CD4-positive, alpha-beta memory T cell (primary cell): ENCODE results near the gene ACAD8. TPM values are rescaled to one million over a fixed set of nuclear protein-coding genes. Genes with fewer than 3 reads are reported as not detected.

ENCODE experiments used
- CTCF ChIA-PET: fragments of 350-600 bp; sonication (Branson Sonifier 250); formaldehyde crosslinking; loops from one replicate; lab custom pipeline; 2021; ENCODE audit warnings: inconsistent platforms; ENCODE audit not compliant: partially characterized antibody; lab: Charles Lee
- POLR2A ChIA-PET: fragments of 350-600 bp; sonication (Branson Sonifier 250); formaldehyde crosslinking; loops from one replicate; lab custom pipeline; 2021; ENCODE audit not compliant: partially characterized antibody; lab: Charles Lee
- DNase-seq, 5 donors: peaks; one replicate each; pipeline versions ENCODE4 v3.0.0 to v3.0.0-alpha.2; 2020 to 2022; ENCODE audit warnings: mixed read lengths in 1 of 5
- H3K27ac ChIP-seq: one replicate; pipeline ENCODE4 v1.7.0; 2013; ENCODE audit warnings: low read depth, low read length
- H3K27me3 ChIP-seq: 2 replicates; pipeline ENCODE4 v1.7.0; 2013; ENCODE audit warnings: mild to moderate bottlenecking, low read length, moderate library complexity; ENCODE audit not compliant: insufficient read depth
- H3K36me3 ChIP-seq: 2 replicates; pipeline ENCODE4 v1.7.0; 2013; ENCODE audit warnings: mild to moderate bottlenecking, low read length, moderate library complexity; ENCODE audit not compliant: insufficient read depth
- H3K4me1 ChIP-seq: 2 replicates; pipeline ENCODE4 v1.7.0; 2013; ENCODE audit warnings: mild to moderate bottlenecking, low read length, moderate library complexity; ENCODE audit not compliant: insufficient read depth
- H3K4me3 ChIP-seq, 2 donors: one replicate each; pipeline ENCODE4 v1.7.0; 2013; ENCODE audit warnings: low read length in 2 of 2, mild to moderate bottlenecking in 1 of 2
- H3K9me3 ChIP-seq, 2 donors: one replicate each; pipeline ENCODE4 v1.7.0; 2013; ENCODE audit warnings: low read length in 2 of 2, control low read depth in 1 of 2; ENCODE audit not compliant: control insufficient read depth in 1 of 2
- H3K27ac Mint-ChIP-seq, 7 donors: one replicate each; pipeline ENCODE4 v1.8.0; 2020 to 2021; ENCODE audit warnings: mixed read lengths in 7 of 7, mild to moderate bottlenecking in 6 of 7, inconsistent platforms in 3 of 7, moderate library complexity in 3 of 7
- H3K27me3 Mint-ChIP-seq, 2 donors: one replicate each; pipeline ENCODE4 v1.8.0; 2020 to 2021; ENCODE audit warnings: mixed read lengths in 2 of 2
- H3K36me3 Mint-ChIP-seq, 2 donors: one replicate each; pipeline ENCODE4 v1.8.0; 2020 to 2021; ENCODE audit warnings: mixed read lengths in 2 of 2, inconsistent platforms in 1 of 2, mild to moderate bottlenecking in 1 of 2
- H3K4me1 Mint-ChIP-seq, 4 donors: one replicate each; pipeline ENCODE4 v1.8.0; 2020 to 2021; ENCODE audit warnings: mixed read lengths in 4 of 4, mild to moderate bottlenecking in 1 of 4
- H3K4me3 Mint-ChIP-seq, 8 donors: one replicate each; pipeline ENCODE4 v1.8.0; 2020 to 2021; ENCODE audit warnings: mixed read lengths in 8 of 8, mild to moderate bottlenecking in 7 of 8, moderate library complexity in 6 of 8, inconsistent platforms in 3 of 8
- H3K9me3 Mint-ChIP-seq, 8 donors: one replicate each; pipeline ENCODE4 v1.8.0; 2020 to 2021; ENCODE audit warnings: mixed read lengths in 8 of 8, mild to moderate bottlenecking in 5 of 8, inconsistent platforms in 3 of 8, moderate library complexity in 1 of 8
- intact Hi-C: fragments of 100-400 bp; cut with micrococcal nuclease; formaldehyde crosslinking; loops from one replicate; pipeline ENCODE4 v1.15.1; 2023
- polyA plus RNA-seq, 2 donors: library from polyadenylated mRNA; unstranded; fragments of 300-500 nt; fragmentation: Illumina TruSeq; gene quantifications; one replicate each; pipeline ENCODE4 v1.2.3, GENCODE V29; 2021
- total RNA-seq, 2 experiments: library from RNA; stranded (reverse); gene quantifications; one replicate each; pipeline ENCODE4 v1.2.3, GENCODE V29; 2021

ACAD8 gene
- total and polyA plus RNA-seq, 4 experiments from 2014 or later = 17.8 to 38.6 (median 29.6) TPM

- peak overlapping the region in 6 of 7 donors; percentile 26 to 72 (median 64) for H3K27ac Mint-ChIP-seq
- Histone ChIP-seq H3K27me3 (no peaks in the 10 kb centered on the region), H3K4me1 (peaks cover 48% of the 10 kb centered on the region), H3K4me3 (peak overlapping the region in 1 of 2 donors; percentile 29), H3K9me3 (no peaks in the 10 kb centered on the region), H3K27ac (no peak overlapping the region), H3K36me3 (no peaks in the 10 kb centered on the region)
- CTCF ChIA-PET = interaction anchor here (10.5 kb wide), 1 partner anchor 7 kb away, joined by 119 read pairs; no protein-coding TSS in a partner anchor
- DNase-seq = peak; percentile 40 to 53 (median 46)
- POLR2A ChIA-PET = interaction anchor here (0.7 to 1.7 kb wide), 3 partner anchors 17 to 342 kb away, joined by 3 to 8 read pairs (median 3); partner anchors contain the start of genes ACAD8, NCAPD3 and VPS26B
- peaks cover under 1 to 5% of the 10 kb centered on the region in 2 donors for H3K36me3 Mint-ChIP-seq
- no peaks in the 10 kb centered on the region for H3K9me3 Mint-ChIP-seq
- peaks cover 28 to 61% (median 44%) of the 10 kb centered on the region in 4 donors for H3K4me1 Mint-ChIP-seq
- intact Hi-C loops = no loop called here
- H3K27me3 Mint-ChIP-seq = no peaks in the 10 kb centered on the region
- peak overlapping the region in 7 of 8 donors; percentile 37 to 78 (median 69) for H3K4me3 Mint-ChIP-seq
Observed at GRCh38 chr11:134270250-134270714, 16.9 kb downstream of the ACAD8 start.

GRCh38 chr11:134271978-134272377, 18.6 kb downstream of the ACAD8 start:
- H3K4me3 Mint-ChIP-seq = no peak overlapping the region

GRCh38 chr11:134272381-134273316, 19.3 kb downstream of the ACAD8 start:
- intact Hi-C loops = no loop called here
- no peaks in the 10 kb centered on the region for H3K9me3 Mint-ChIP-seq
- POLR2A ChIA-PET = interaction anchor here (0.9 to 6.5 kb wide), 6 partner anchors 10 to 325 kb away, joined by 3 to 62 read pairs (median 6); partner anchors contain the start of genes ACAD8, NCAPD3, THYN1 and VPS26B

More at GRCh38 chr11:134271978-134272377, 18.6 kb downstream of the ACAD8 start:
- intact Hi-C loops = no loop called here
- Mint-ChIP-seq H3K9me3 (no peaks in the 10 kb centered on the region), H3K36me3 (peaks cover 0 to 14% of the 10 kb centered on the region in 2 donors), H3K4me1 (peaks cover 28 to 71% (median 49%) of the 10 kb centered on the region in 4 donors), H3K27ac (no peak overlapping the region), H3K27me3 (no peaks in the 10 kb centered on the region)
- ChIA-PET POLR2A (interaction anchor here (1.3 to 2.1 kb wide), 2 partner anchors 9 to 18 kb away, joined by 4 to 8 read pairs; partner anchors contain the start of genes ACAD8 and THYN1), CTCF (interaction anchor here (10.5 kb wide), 1 partner anchor 9 kb away, joined by 119 read pairs; no protein-coding TSS in a partner anchor)
- no peak for DNase-seq
- no peak overlapping the region for H3K4me3 ChIP-seq
- no peaks in the 10 kb centered on the region for H3K27me3 ChIP-seq
- H3K27ac ChIP-seq = no peak overlapping the region
- no peaks in the 10 kb centered on the region for H3K9me3 ChIP-seq
- H3K36me3 ChIP-seq = no peaks in the 10 kb centered on the region
- H3K4me1 ChIP-seq = peaks cover 49% of the 10 kb centered on the region

GRCh38 chr11:134273317-134273712, 19.9 kb downstream of the ACAD8 start:
- Mint-ChIP-seq H3K4me3 (peak overlapping the region in 2 of 8 donors; percentile 10 to 23), H3K4me1 (peaks cover 30 to 70% (median 52%) of the 10 kb centered on the region in 4 donors), H3K27ac (no peak overlapping the region), H3K36me3 (peaks cover 0 to 14% of the 10 kb centered on the region in 2 donors), H3K9me3 (no peaks in the 10 kb centered on the region), H3K27me3 (no peaks in the 10 kb centered on the region)
- DNase-seq = no peak
- H3K4me3 ChIP-seq = no peak overlapping the region
- H3K9me3 ChIP-seq = no peaks in the 10 kb centered on the region
- H3K27me3 ChIP-seq = no peaks in the 10 kb centered on the region
- H3K36me3 ChIP-seq = no peaks in the 10 kb centered on the region
- ChIA-PET CTCF (interaction anchor here (1.6 to 10.5 kb wide), 4 partner anchors 10 to 63 kb away, joined by 4 to 119 read pairs (median 5); partner anchors contain the start of gene NCAPD3), POLR2A (interaction anchor here (0.6 to 6.5 kb wide), 7 partner anchors 11 to 326 kb away, joined by 3 to 62 read pairs (median 4); partner anchors contain the start of genes ACAD8, NCAPD3, THYN1 and VPS26B)
- intact Hi-C loops = no loop called here
- H3K4me1 ChIP-seq = peaks cover 49% of the 10 kb centered on the region
- no peak overlapping the region for H3K27ac ChIP-seq

More at GRCh38 chr11:134272381-134273316, 19.3 kb downstream of the ACAD8 start:
- no peaks in the 10 kb centered on the region for H3K27me3 Mint-ChIP-seq
- H3K9me3 ChIP-seq = no peaks in the 10 kb centered on the region
- H3K4me3 ChIP-seq = no peak overlapping the region
- no peaks in the 10 kb centered on the region for H3K27me3 ChIP-seq
- H3K27ac Mint-ChIP-seq = peak overlapping the region in 4 of 7 donors; percentile 25 to 78 (median 44)
- DNase-seq = no peak
- H3K36me3 ChIP-seq = no peaks in the 10 kb centered on the region
- peaks cover 49% of the 10 kb centered on the region for H3K4me1 ChIP-seq
- peaks cover 0 to 14% of the 10 kb centered on the region in 2 donors for H3K36me3 Mint-ChIP-seq
- H3K27ac ChIP-seq = no peak overlapping the region
- CTCF ChIA-PET = interaction anchor here (1.6 to 10.5 kb wide), 4 partner anchors 10 to 62 kb away, joined by 4 to 119 read pairs (median 5); partner anchors contain the start of gene NCAPD3
- H3K4me1 Mint-ChIP-seq = peaks cover 30 to 71% (median 53%) of the 10 kb centered on the region in 4 donors
- H3K4me3 Mint-ChIP-seq = peak overlapping the region in 2 of 8 donors; percentile 13 to 34

- H3K4me3 ChIP-seq = peak overlapping the region; percentile 85 to 87
Observed at GRCh38 chr11:134275188-134275533, 21.8 kb downstream of the ACAD8 start.

GRCh38 chr11:134275534-134276395, 22.4 kb downstream of the ACAD8 start, which contains the start of gene GLB1L3:
Gene GLB1L3 (plus strand): TSS chr11:134276379. CDS start chr11:134276741, 362 bp downstream.
- no peaks in the 10 kb centered on the region for H3K9me3 Mint-ChIP-seq
- H3K36me3 ChIP-seq = no peaks in the 10 kb centered on the region
- no peaks in the 10 kb centered on the region for H3K27me3 Mint-ChIP-seq
- peaks cover 0 to 12% of the 10 kb centered on the region in 2 donors for H3K36me3 Mint-ChIP-seq
- CTCF ChIA-PET = interaction anchor here (0.7 to 10.5 kb wide), 17 partner anchors 13 to 348 kb away, joined by 3 to 119 read pairs (median 4); partner anchors contain the start of genes ACAD8, GLB1L2, NCAPD3 and THYN1
- DNase-seq = peak; percentile 77 to 85 (median 79)
- H3K27ac Mint-ChIP-seq = peak within 1 kb of the TSS; percentile 82 to 95 (median 91)
- peak within 1 kb of the TSS; percentile 61 for H3K27ac ChIP-seq
- intact Hi-C loops = loop anchor here (1.0 to 2.0 kb wide), 4 partner anchors 22 to 68 kb away; partner anchors contain the start of genes ACAD8, GLB1L2, THYN1 and VPS26B
- no peaks in the 10 kb centered on the region for H3K27me3 ChIP-seq
- peaks cover 37% of the 10 kb centered on the region for H3K4me1 ChIP-seq
- H3K4me3 ChIP-seq = peak within 1 kb of the TSS; percentile 85 to 87
- POLR2A ChIA-PET = interaction anchor here (0.8 to 6.5 kb wide), 12 partner anchors 10 to 242 kb away, joined by 3 to 62 read pairs (median 4); partner anchors contain the start of genes ACAD8, NCAPD3, THYN1 and VPS26B
- peaks cover 23 to 57% (median 41%) of the 10 kb centered on the region in 4 donors for H3K4me1 Mint-ChIP-seq
- H3K4me3 Mint-ChIP-seq = peak within 1 kb of the TSS; percentile 93 to 98 (median 96)
- H3K9me3 ChIP-seq = no peaks in the 10 kb centered on the region

More at GRCh38 chr11:134275188-134275533, 21.8 kb downstream of the ACAD8 start:
- ChIA-PET CTCF (interaction anchor here (1.0 to 10.5 kb wide), 7 partner anchors 12 to 104 kb away, joined by 4 to 119 read pairs (median 7); partner anchors contain the start of genes NCAPD3 and VPS26B), POLR2A (interaction anchor here (1.4 to 6.5 kb wide), 5 partner anchors 13 to 241 kb away, joined by 3 to 62 read pairs (median 17); partner anchors contain the start of genes ACAD8, NCAPD3, THYN1 and VPS26B)
- Mint-ChIP-seq H3K4me3 (peak overlapping the region; percentile 93 to 98 (median 96)), H3K27me3 (no peaks in the 10 kb centered on the region), H3K27ac (peak overlapping the region; percentile 82 to 95 (median 91)), H3K9me3 (no peaks in the 10 kb centered on the region), H3K4me1 (peaks cover 29 to 63% (median 47%) of the 10 kb centered on the region in 4 donors), H3K36me3 (peaks cover 0 to 14% of the 10 kb centered on the region in 2 donors)
- H3K36me3 ChIP-seq = no peaks in the 10 kb centered on the region
- peak overlapping the region; percentile 61 for H3K27ac ChIP-seq
- H3K27me3 ChIP-seq = no peaks in the 10 kb centered on the region
- peaks cover 43% of the 10 kb centered on the region for H3K4me1 ChIP-seq
- DNase-seq = no peak
- intact Hi-C loops = no loop called here
- no peaks in the 10 kb centered on the region for H3K9me3 ChIP-seq
